GM21786 (cell line): Measurements from ENCODE around the gene TENM4.

Source experiments
- ATAC-seq: cut with Tn5 transposase; IDR thresholded peaks from one replicate; pipeline ENCODE4 v1.9.1; 2021; ENCODE audit not compliant: unreplicated experiment

TENM4 gene

GRCh38 chr11:78949976-78950690 lies 490.7 kb downstream of the TENM4 start:
- ATAC-seq, result no peak

- no peak for ATAC-seq
These were observed 493.6 kb downstream of the TENM4 start for GRCh38 chr11:78946945-78947902.

- no peak for ATAC-seq
These were observed 497.0 kb downstream of the TENM4 start for GRCh38 chr11:78943841-78944240.

GRCh38 chr11:78943154-78943553 lies 497.7 kb downstream of the TENM4 start:
- no peak for ATAC-seq

- ATAC-seq, result no peak
These were observed 499.5 kb downstream of the TENM4 start for GRCh38 chr11:78941226-78941851.

- ATAC-seq, result no peak
These were observed 500.2 kb downstream of the TENM4 start for GRCh38 chr11:78940500-78941225.

- ATAC-seq, result no peak
These were observed 501.9 kb downstream of the TENM4 start for GRCh38 chr11:78938971-78939370.

- no peak for ATAC-seq
These were observed 502.8 kb downstream of the TENM4 start for GRCh38 chr11:78938036-78938435.

- no peak for ATAC-seq
These were observed 505.3 kb downstream of the TENM4 start for GRCh38 chr11:78935398-78936068.

- no peak for ATAC-seq
These were observed 507.5 kb downstream of the TENM4 start for GRCh38 chr11:78933350-78933749.

- ATAC-seq, result no peak
These were observed 508.1 kb downstream of the TENM4 start for GRCh38 chr11:78932757-78933156.

- ATAC-seq, result no peak
These were observed 508.9 kb downstream of the TENM4 start for GRCh38 chr11:78931891-78932290.

GRCh38 chr11:78930810-78931523 lies 509.9 kb downstream of the TENM4 start:
- no peak for ATAC-seq

GRCh38 chr11:78929906-78930220 lies 511.0 kb downstream of the TENM4 start:
- ATAC-seq, result no peak

GRCh38 chr11:78929207-78929905 lies 511.5 kb downstream of the TENM4 start:
- no peak for ATAC-seq

GRCh38 chr11:78927511-78927910 lies 513.3 kb downstream of the TENM4 start:
- ATAC-seq, result no peak

- ATAC-seq, result no peak
These were observed 514.0 kb downstream of the TENM4 start for GRCh38 chr11:78926633-78927338.

- ATAC-seq, result no peak
These were observed 515.4 kb downstream of the TENM4 start for GRCh38 chr11:78925387-78925786.
